Stomach (tissue), 9 donors: ENCODE data around the gene FCN1. TPM values are rescaled to one million over a fixed set of nuclear protein-coding genes. Genes with fewer than 3 reads are reported as not detected.

Source experiments
- DNase-seq, 2 donors: peaks; one replicate each; pipeline versions ENCODE4 v3.0.0 to v3.0.0-alpha.2; 2013 to 2019
- H3K27ac ChIP-seq, 5 donors: fragments of 200-600 bp in 4 of 5; sonication (generic) in 4 of 5; one replicate each; pipeline ENCODE4 v1.5.1; 2013 to 2019; ENCODE audit warnings: mild to moderate bottlenecking in 1 of 5, moderate library complexity in 1 of 5
- H3K27me3 ChIP-seq, 3 donors: fragments of 200-600 bp; sonication (generic); one replicate each; pipeline ENCODE4 v1.5.1; 2017 to 2019; ENCODE audit warnings: mixed run types in 1 of 3
- H3K36me3 ChIP-seq, 4 donors: fragments of 200-600 bp; sonication (generic); 1 replicate in 3 of 4; 2 replicates in 1 of 4; pipeline ENCODE4 v1.5.1; 2016 to 2019
- H3K4me1 ChIP-seq, 4 donors: fragments of 200-600 bp; sonication (generic); one replicate each; pipeline ENCODE4 v1.5.1; 2016 to 2019
- H3K4me3 ChIP-seq, 4 donors: fragments of 200-600 bp; sonication (generic) in 3 of 4; one replicate each; pipeline ENCODE4 v1.5.1; 2016 to 2019; ENCODE audit warnings: mild to moderate bottlenecking in 1 of 4
- H3K9me3 ChIP-seq, 4 donors: fragments of 200-600 bp; sonication (generic); one replicate each; pipeline ENCODE4 v1.5.1; 2016 to 2019
- CTCF ChIP-seq, 7 experiments: fragments of 450-650 bp in 4 of 7; fragments of 200-600 bp in 3 of 7; sonication (generic) in 3 of 7; IDR thresholded peaks; one replicate each; pipeline ENCODE4 v1.5.1; 2016 to 2019; ENCODE audit warnings: antibody characterized with exemption in 7 of 7, control low read depth in 2 of 7, mild to moderate bottlenecking in 1 of 7
- EP300 ChIP-seq: sonication (generic); formaldehyde crosslinking; IDR thresholded peaks from one replicate; pipeline ENCODE4 v1.6.1; 2017; ENCODE audit warnings: antibody characterized with exemption
- POLR2A ChIP-seq, 4 donors: fragments of 450-650 bp; IDR thresholded peaks; one replicate each; pipeline ENCODE4 v1.6.1; 2016; ENCODE audit warnings: antibody characterized with exemption in 4 of 4, control low read depth in 2 of 4, mild to moderate bottlenecking in 1 of 4, moderate library complexity in 1 of 4
- POLR2AphosphoS5 ChIP-seq, 3 donors: sonication (generic); formaldehyde crosslinking; IDR thresholded peaks; one replicate each; pipeline ENCODE4 v1.6.1; 2016; ENCODE audit warnings: antibody characterized with exemption in 3 of 3
- WGBS, 5 donors: extraction: QIAGEN DNeasy Blood & Tissue Kit in 3 of 5; methylation state at CpG; one replicate each; pipeline versions ENCODE4 v1.1.5 to v1.1.7; 2013 to 2018; 5-methylcytosine and 5-hydroxymethylcytosine counted together
- intact Hi-C: fragments of 100-400 bp; cut with DNase I; formaldehyde crosslinking; loops from one replicate; pipeline ENCODE4 v1.15.1; 2023; ENCODE audit warnings: low total_unique reads
- polyA plus RNA-seq, 3 donors: library from polyadenylated mRNA; stranded (reverse); fragments of 200-250 nt; gene quantifications; one replicate each; pipeline ENCODE4 v1.2.3, GENCODE V29; 2013
- total RNA-seq, 5 donors: library from RNA; depleted of rRNA; stranded (reverse); fragments of >200 nt; gene quantifications; one replicate each; pipeline versions ENCODE4 v1.1.0 to v1.2.3, GENCODE V29; 2014 to 2016
- donor health status: healthy with polysubstance abuse.
- donor health status: Bipolar disorder and iron deficiency.
- donor health status: healthy.

Gene FCN1
- total and polyA plus RNA-seq, 8 donors: 0.38 to 2.8 (median 1.7) TPM; not detected in 4

- intact Hi-C loops: no loop called here
- no peak for DNase-seq
- no peak for TF ChIP-seq EP300
- Histone ChIP-seq H3K4me1 (peaks cover 0 to 21% (median 9%) of the 10 kb centered on the region in 4 donors), H3K4me3 (no peak overlapping the region), H3K9me3 (no peaks in the 10 kb centered on the region), H3K36me3 (no peaks in the 10 kb centered on the region), H3K27ac (no peak overlapping the region), H3K27me3 (peaks cover 5 to 60% (median 16%) of the 10 kb centered on the region in 3 donors)
Measured at GRCh38 chr9:134946663-134947062, 29.0 kb upstream of the FCN1 start.

GRCh38 chr9:134945509-134946275 lies 28.0 kb upstream of the FCN1 start:
- Histone ChIP-seq H3K27me3 (peaks cover 5 to 70% (median 18%) of the 10 kb centered on the region in 3 donors), H3K9me3 (no peaks in the 10 kb centered on the region), H3K4me1 (peaks cover 0 to 21% (median 9%) of the 10 kb centered on the region in 4 donors), H3K27ac (no peak overlapping the region), H3K36me3 (no peaks in the 10 kb centered on the region), H3K4me3 (no peak overlapping the region)
- TF ChIP-seq POLR2AphosphoS5 (IDR thresholded peaks at IDR 0.05) (no peak), EP300 (no peak), CTCF (IDR thresholded peaks at IDR 0.05) (no peak), POLR2A (IDR thresholded peaks at IDR 0.05) (no peak)
- WGBS, 5 donors: 81 to 96% (median 89%) methylated on average over 10 to 12 of the region's 12 CpGs
- DNase-seq: no peak
- intact Hi-C loops: no loop called here

DNA sequence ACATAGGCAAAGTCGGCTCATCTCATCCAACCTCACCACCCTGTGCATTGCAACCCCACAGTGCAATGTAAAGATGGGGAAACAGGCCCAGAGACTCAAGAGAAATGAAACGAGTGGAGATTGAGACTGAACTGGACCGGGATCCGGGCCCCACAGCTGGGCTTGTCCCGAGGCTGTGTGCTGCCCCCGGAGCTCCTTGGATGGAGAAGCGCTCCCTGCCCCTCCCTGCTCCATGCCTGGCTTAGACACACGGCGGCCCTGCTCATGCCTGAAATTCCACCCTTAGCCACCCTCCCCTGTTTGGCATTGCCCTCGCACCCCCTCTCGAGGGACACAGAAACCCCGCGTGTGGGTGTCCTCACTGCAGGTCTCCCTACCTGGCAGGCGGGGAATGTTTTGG lies 27.2 kb upstream of the FCN1 start:
- Histone ChIP-seq H3K36me3 (no peaks in the 10 kb centered on the region), H3K27me3 (peaks cover 5 to 78% (median 24%) of the 10 kb centered on the region in 3 donors), H3K4me1 (peaks cover 0 to 21% (median 9%) of the 10 kb centered on the region in 4 donors), H3K27ac (no peak overlapping the region), H3K9me3 (no peaks in the 10 kb centered on the region), H3K4me3 (no peak overlapping the region)
- TF ChIP-seq EP300: no peak
- TF ChIP-seq CTCF (IDR thresholded peaks at IDR 0.05): no peak
- no peak for TF ChIP-seq POLR2A (IDR thresholded peaks at IDR 0.05)
- TF ChIP-seq POLR2AphosphoS5 (IDR thresholded peaks at IDR 0.05): no peak
- WGBS, 5 donors: 45 to 66% (median 51%) methylated on average over 12 to 14 of the region's 14 CpGs
- no peak for DNase-seq
- intact Hi-C loops: no loop called here

GRCh38 chr9:134944351-134944802 lies 26.7 kb upstream of the FCN1 start:
- WGBS, 5 donors: 12 to 38% (median 18%) methylated on average over 14 of the region's 14 CpGs
- DNase-seq: peak in 1 of 2 donors; percentile 80
- Histone ChIP-seq H3K9me3 (no peaks in the 10 kb centered on the region), H3K4me1 (peaks cover 0 to 21% (median 9%) of the 10 kb centered on the region in 4 donors), H3K27ac (no peak overlapping the region), H3K4me3 (no peak overlapping the region), H3K36me3 (no peaks in the 10 kb centered on the region), H3K27me3 (peaks cover 5 to 83% (median 24%) of the 10 kb centered on the region in 3 donors)
- TF ChIP-seq POLR2AphosphoS5 (IDR thresholded peaks at IDR 0.05): no peak
- intact Hi-C loops: no loop called here

DNA sequence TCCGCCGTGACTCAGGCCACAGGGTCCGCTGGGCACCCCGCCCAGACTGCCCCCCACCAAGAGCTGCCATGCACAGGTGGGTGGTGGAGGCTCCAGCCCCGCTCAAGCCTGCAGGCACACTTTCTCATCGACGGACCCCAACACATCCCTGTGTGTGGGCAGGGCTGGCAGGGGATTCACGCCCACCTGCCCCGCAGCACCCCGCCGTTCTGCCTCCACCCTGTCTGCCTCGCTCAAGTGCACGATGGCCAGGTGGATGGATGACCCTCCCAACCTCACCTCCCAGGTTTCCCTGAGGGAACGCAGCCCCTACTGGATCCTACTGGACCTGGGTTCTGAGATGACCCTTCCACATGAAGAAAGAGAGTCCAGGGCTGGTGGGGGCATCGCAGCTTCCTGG lies 26.1 kb upstream of the FCN1 start:
- Histone ChIP-seq H3K27ac (no peak overlapping the region), H3K27me3 (peaks cover 5 to 88% (median 27%) of the 10 kb centered on the region in 3 donors), H3K9me3 (no peaks in the 10 kb centered on the region), H3K4me1 (peaks cover 0 to 21% (median 9%) of the 10 kb centered on the region in 4 donors), H3K4me3 (no peak overlapping the region), H3K36me3 (no peaks in the 10 kb centered on the region)
- intact Hi-C loops: no loop called here
- WGBS, 5 donors: 83 to 88% (median 86%) methylated on average over 12 to 15 of the region's 15 CpGs
- no peak for TF ChIP-seq CTCF (IDR thresholded peaks at IDR 0.05)
- no peak for TF ChIP-seq POLR2AphosphoS5 (IDR thresholded peaks at IDR 0.05)
- TF ChIP-seq EP300: no peak
- TF ChIP-seq POLR2A (IDR thresholded peaks at IDR 0.05): no peak
- no peak for DNase-seq
